Neutrophil (primary cell): ENCODE measurements around the gene CLIC5.

Experiments
- H3K27ac ChIP-seq: fragments of 200-600 bp; sonication (generic); 2 replicates; pipeline ENCODE4 v1.5.1; 2016; ENCODE audit warnings: mild to moderate bottlenecking, moderate library complexity
- H3K27me3 ChIP-seq: fragments of 200-600 bp; sonication (generic); 2 replicates; pipeline ENCODE4 v1.6.0; 2016; ENCODE audit warnings: mild to moderate bottlenecking
- H3K36me3 ChIP-seq: fragments of 200-600 bp; sonication (generic); 2 replicates; pipeline ENCODE4 v1.5.1; 2017
- H3K4me1 ChIP-seq, 2 experiments: fragments of 200-600 bp in 1 of 2; sonication (generic) in 1 of 2; 1 replicate in 1 of 2; 2 replicates in 1 of 2; pipeline versions ENCODE4 v1.5.1 to v1.6.1; 2013 to 2016; ENCODE audit warnings: low read depth in 1 of 2, low read length in 1 of 2, mild to moderate bottlenecking in 1 of 2, moderate library complexity in 1 of 2; ENCODE audit not compliant: control insufficient read depth in 1 of 2, insufficient read depth in 1 of 2
- H3K4me3 ChIP-seq, 2 experiments: fragments of 200-600 bp in 1 of 2; sonication (generic) in 1 of 2; 1 replicate in 1 of 2; 2 replicates in 1 of 2; pipeline ENCODE4 v1.5.1; 2013 to 2016; ENCODE audit warnings: low read depth in 1 of 2, low read length in 1 of 2, mild to moderate bottlenecking in 1 of 2, moderate library complexity in 1 of 2
- H3K9me3 ChIP-seq: fragments of 200-600 bp; sonication (generic); 2 replicates; pipeline ENCODE4 v1.5.1; 2016
- TF ChIP-seq, protein P1 (sequence below): fragments of 200-600 bp; sonication (generic); IDR thresholded peaks from 2 replicates; pipeline ENCODE4 v1.5.1; 2016; ENCODE audit warnings: antibody characterized with exemption

CLIC5 gene

DNA sequence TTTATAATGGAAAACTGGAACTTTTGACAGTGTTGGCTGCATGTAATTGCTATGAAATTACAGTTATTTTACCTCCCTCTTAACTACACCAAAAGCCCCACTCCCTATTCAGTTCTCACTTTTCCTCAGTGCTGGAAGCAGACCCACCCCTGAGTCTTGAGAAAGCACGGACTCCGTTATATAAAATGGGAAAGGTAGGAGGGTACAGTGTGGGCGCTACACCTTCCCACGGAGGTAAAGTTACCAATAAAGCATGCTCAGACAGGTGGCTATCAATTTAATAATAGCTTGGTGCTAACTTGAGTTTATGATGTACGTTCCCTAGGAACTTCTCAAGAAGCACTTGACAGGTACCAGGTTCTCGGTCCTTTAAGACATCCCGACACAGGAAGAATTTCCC is 59.0 kb downstream of the CLIC5 start:
- H3K4me3 ChIP-seq: no peak overlapping the region
- no peaks in the 10 kb centered on the region for H3K9me3 ChIP-seq
- H3K36me3 ChIP-seq: no peaks in the 10 kb centered on the region
- H3K27ac ChIP-seq: no peak overlapping the region
- no peaks in the 10 kb centered on the region for H3K27me3 ChIP-seq
- TF ChIP-seq, protein P1, sequence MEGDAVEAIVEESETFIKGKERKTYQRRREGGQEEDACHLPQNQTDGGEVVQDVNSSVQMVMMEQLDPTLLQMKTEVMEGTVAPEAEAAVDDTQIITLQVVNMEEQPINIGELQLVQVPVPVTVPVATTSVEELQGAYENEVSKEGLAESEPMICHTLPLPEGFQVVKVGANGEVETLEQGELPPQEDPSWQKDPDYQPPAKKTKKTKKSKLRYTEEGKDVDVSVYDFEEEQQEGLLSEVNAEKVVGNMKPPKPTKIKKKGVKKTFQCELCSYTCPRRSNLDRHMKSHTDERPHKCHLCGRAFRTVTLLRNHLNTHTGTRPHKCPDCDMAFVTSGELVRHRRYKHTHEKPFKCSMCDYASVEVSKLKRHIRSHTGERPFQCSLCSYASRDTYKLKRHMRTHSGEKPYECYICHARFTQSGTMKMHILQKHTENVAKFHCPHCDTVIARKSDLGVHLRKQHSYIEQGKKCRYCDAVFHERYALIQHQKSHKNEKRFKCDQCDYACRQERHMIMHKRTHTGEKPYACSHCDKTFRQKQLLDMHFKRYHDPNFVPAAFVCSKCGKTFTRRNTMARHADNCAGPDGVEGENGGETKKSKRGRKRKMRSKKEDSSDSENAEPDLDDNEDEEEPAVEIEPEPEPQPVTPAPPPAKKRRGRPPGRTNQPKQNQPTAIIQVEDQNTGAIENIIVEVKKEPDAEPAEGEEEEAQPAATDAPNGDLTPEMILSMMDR: no peak
- H3K4me1 ChIP-seq: no peaks in the 10 kb centered on the region

DNA sequence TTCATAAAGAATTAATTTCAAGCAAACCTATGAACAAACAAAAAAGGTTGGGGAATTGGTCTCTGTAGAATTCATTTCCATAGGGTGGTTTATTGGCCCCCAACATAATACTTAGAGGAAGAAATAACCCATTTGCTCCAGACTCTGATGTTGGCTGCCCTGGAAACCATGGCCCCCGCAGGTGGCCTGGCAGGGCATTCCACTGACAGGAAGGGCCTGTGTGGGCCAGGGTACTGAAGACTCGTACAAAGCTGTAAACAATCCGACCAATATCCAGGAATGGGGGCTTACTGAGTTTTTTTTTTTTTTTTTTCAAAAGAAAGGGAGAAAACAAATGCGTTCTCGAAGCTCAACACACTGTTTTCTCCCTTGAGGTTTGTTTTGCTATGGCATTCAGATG is 59.5 kb downstream of the CLIC5 start:
- Histone ChIP-seq H3K4me1 (no peaks in the 10 kb centered on the region), H3K27me3 (no peaks in the 10 kb centered on the region), H3K27ac (no peak overlapping the region), H3K36me3 (no peaks in the 10 kb centered on the region), H3K9me3 (no peaks in the 10 kb centered on the region), H3K4me3 (no peak overlapping the region)
- TF ChIP-seq, protein P1: no peak

DNA sequence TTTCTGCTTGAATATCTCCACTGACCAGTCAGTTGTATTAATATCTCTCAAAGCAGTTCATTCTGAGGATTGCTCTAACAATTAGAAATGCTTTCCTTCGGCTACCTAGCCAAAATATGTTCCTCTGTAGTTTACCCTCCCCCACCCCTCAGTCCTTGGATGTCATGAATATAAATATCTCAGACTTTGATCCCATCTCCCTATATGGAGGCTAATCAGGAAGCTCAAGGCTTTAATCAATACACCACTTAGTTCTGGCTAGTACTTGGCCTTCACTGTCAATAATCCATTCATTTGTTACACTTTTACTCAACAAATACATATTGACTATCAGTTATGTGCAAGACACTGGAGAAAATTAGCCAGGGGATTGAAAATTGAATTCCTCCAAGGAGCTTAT is 60.1 kb downstream of the CLIC5 start:
- H3K27me3 ChIP-seq: no peaks in the 10 kb centered on the region
- TF ChIP-seq, protein P1: no peak
- no peaks in the 10 kb centered on the region for H3K9me3 ChIP-seq
- H3K36me3 ChIP-seq: no peaks in the 10 kb centered on the region
- H3K27ac ChIP-seq: no peak overlapping the region
- H3K4me3 ChIP-seq: no peak overlapping the region
- no peaks in the 10 kb centered on the region for H3K4me1 ChIP-seq

DNA sequence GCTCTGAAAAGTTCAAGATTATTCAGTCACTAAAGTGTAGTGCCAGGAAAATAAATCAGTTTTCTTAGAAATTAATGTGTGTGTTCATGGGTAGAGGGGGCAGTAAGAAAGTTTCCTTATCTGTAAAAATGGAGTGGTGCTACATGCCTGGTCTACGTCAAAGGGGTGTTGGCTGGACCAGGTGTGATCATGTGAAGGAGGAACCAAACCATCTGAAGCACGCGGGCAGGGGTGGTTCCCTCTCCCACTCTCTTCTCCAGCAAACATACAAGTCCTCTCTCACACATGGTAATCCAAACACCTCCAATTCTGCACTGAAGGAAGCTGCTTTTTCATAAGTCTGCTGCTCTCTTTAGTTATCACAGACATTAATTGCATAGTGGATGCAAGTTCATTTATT is 63.1 kb downstream of the CLIC5 start:
- no peaks in the 10 kb centered on the region for H3K36me3 ChIP-seq
- no peaks in the 10 kb centered on the region for H3K9me3 ChIP-seq
- no peaks in the 10 kb centered on the region for H3K4me1 ChIP-seq
- TF ChIP-seq, protein P1: no peak
- H3K4me3 ChIP-seq: no peak overlapping the region
- no peak overlapping the region for H3K27ac ChIP-seq
- no peaks in the 10 kb centered on the region for H3K27me3 ChIP-seq

DNA sequence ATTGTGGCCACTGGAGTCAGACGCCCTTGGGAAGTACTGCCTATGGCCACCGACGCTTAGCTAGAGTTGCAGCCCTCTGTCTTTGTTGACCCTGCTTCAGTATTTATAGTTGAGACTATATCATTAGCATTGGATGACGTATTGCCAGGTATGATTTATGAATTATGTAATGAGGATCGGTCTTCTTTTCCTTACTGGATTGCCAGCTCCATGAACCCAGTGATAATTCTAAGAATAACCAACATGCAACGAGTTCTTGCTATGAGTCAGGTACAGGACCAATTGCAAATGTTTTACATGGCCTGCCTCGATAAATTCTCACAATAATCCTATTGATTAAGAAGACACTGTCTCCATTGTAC is 63.5 kb downstream of the CLIC5 start:
- no peaks in the 10 kb centered on the region for H3K4me1 ChIP-seq
- no peaks in the 10 kb centered on the region for H3K9me3 ChIP-seq
- H3K4me3 ChIP-seq: no peak overlapping the region
- H3K27me3 ChIP-seq: no peaks in the 10 kb centered on the region
- H3K36me3 ChIP-seq: no peaks in the 10 kb centered on the region
- TF ChIP-seq, protein P1: no peak
- H3K27ac ChIP-seq: no peak overlapping the region
